H9 (cell line): ENCODE results near the gene CD52. TPM values are rescaled to one million over a fixed set of nuclear protein-coding genes. Genes with fewer than 3 reads are reported as not detected.
A peak's percentile ranks its signal among the peaks of the same experiment; 100 is the strongest.
"Not testable (repeated sequence)": the region's sequence is repeated elsewhere in the genome, so short reads cannot be mapped to it uniquely, and the experiment has no call there.

Source experiments
- DNase-seq: peaks from one replicate; pipeline ENCODE4 v3.0.0-alpha.2; 2017
- H2AFZ ChIP-seq: one replicate; pipeline ENCODE4 v1.6.1; 2013; ENCODE audit warnings: mild to moderate bottlenecking, low read length, control low read depth, moderate library complexity
- H2AK5ac ChIP-seq: 2 replicates; pipeline ENCODE4 v1.6.1; 2013; ENCODE audit warnings: low read length, control low read depth, mixed read lengths; ENCODE audit not compliant: insufficient read length
- H2BK120ac ChIP-seq: one replicate; pipeline ENCODE4 v1.6.1; 2013; ENCODE audit warnings: low read depth, mild to moderate bottlenecking, low read length, control low read depth, inconsistent platforms; ENCODE audit not compliant: poor library complexity, severe bottlenecking
- H2BK12ac ChIP-seq: 2 replicates; pipeline ENCODE4 v1.6.1; 2013; ENCODE audit warnings: low read length, control low read depth, mixed read lengths, low read depth; ENCODE audit not compliant: insufficient read length
- H2BK15ac ChIP-seq: 2 replicates; pipeline ENCODE4 v1.6.1; 2013; ENCODE audit warnings: low read depth, low read length, control low read depth
- H2BK20ac ChIP-seq: one replicate; pipeline ENCODE4 v1.6.1; 2013; ENCODE audit warnings: low read depth, mild to moderate bottlenecking, low read length, control low read depth, inconsistent platforms; ENCODE audit not compliant: poor library complexity, severe bottlenecking
- H2BK5ac ChIP-seq: 2 replicates; pipeline ENCODE4 v1.6.1; 2013; ENCODE audit warnings: low read length, control low read depth, mixed read lengths; ENCODE audit not compliant: insufficient read length
- H3K14ac ChIP-seq: 2 replicates; pipeline ENCODE4 v1.6.1; 2013; ENCODE audit warnings: low read length, control low read depth; ENCODE audit not compliant: insufficient read depth
- H3K18ac ChIP-seq: 2 replicates; pipeline ENCODE4 v1.6.1; 2013; ENCODE audit warnings: low read depth, mild to moderate bottlenecking, mixed read lengths, low read length, control low read depth; ENCODE audit not compliant: insufficient read length
- H3K23ac ChIP-seq: 2 replicates; pipeline ENCODE4 v1.6.1; 2013; ENCODE audit warnings: low read length, control low read depth, mixed read lengths, low read depth; ENCODE audit not compliant: insufficient read length
- H3K23me2 ChIP-seq: 2 replicates; pipeline ENCODE4 v1.6.1; 2013; ENCODE audit warnings: low read depth, mild to moderate bottlenecking, mixed read lengths, low read length, control low read depth; ENCODE audit not compliant: insufficient read length, poor library complexity, severe bottlenecking
- H3K27ac ChIP-seq: 2 replicates; pipeline ENCODE4 v1.5.1; 2013; ENCODE audit warnings: low read length, control low read depth, mixed read lengths, low read depth; ENCODE audit not compliant: insufficient read length
- H3K27me3 ChIP-seq: 2 replicates; pipeline ENCODE4 v1.6.1; 2013; ENCODE audit warnings: low read length, control low read depth, inconsistent platforms; ENCODE audit not compliant: insufficient read depth
- H3K4ac ChIP-seq: 2 replicates; pipeline ENCODE4 v1.6.1; 2013; ENCODE audit warnings: low read depth, mild to moderate bottlenecking, control low read depth, inconsistent platforms, low read length, moderate library complexity
- H3K4me1 ChIP-seq: 2 replicates; pipeline ENCODE4 v1.6.1; 2013; ENCODE audit warnings: low read length, control low read depth, inconsistent platforms; ENCODE audit not compliant: insufficient read depth
- H3K4me2 ChIP-seq: 2 replicates; pipeline ENCODE4 v1.6.1; 2013; ENCODE audit warnings: low read length, control low read depth, mixed read lengths; ENCODE audit not compliant: insufficient read length, insufficient read depth
- H3K56ac ChIP-seq: 2 replicates; pipeline ENCODE4 v1.6.1; 2013; ENCODE audit warnings: low read depth, mild to moderate bottlenecking, mixed read lengths, low read length, control low read depth; ENCODE audit not compliant: insufficient read length
- H3K79me1 ChIP-seq: 2 replicates; pipeline ENCODE4 v1.6.1; 2013; ENCODE audit warnings: low read depth, mild to moderate bottlenecking, moderate library complexity, low read length, control low read depth, inconsistent platforms; ENCODE audit not compliant: insufficient read depth, poor library complexity, severe bottlenecking
- H3K79me2 ChIP-seq: 2 replicates; pipeline ENCODE4 v1.6.1; 2013; ENCODE audit warnings: low read length, control low read depth, inconsistent platforms; ENCODE audit not compliant: insufficient read depth
- H3K9ac ChIP-seq: 2 replicates; pipeline ENCODE4 v1.6.1; 2013; ENCODE audit warnings: low read length, control low read depth, mixed read lengths; ENCODE audit not compliant: insufficient read length; ENCODE audit errors: extremely low read depth
- H3K9me3 ChIP-seq: one replicate; pipeline ENCODE4 v1.6.1; 2013; ENCODE audit warnings: low read depth, low read length, inconsistent platforms; ENCODE audit not compliant: control insufficient read depth
- H3T11ph ChIP-seq: one replicate; pipeline ENCODE4 v1.6.1; 2013; ENCODE audit warnings: mild to moderate bottlenecking, low read length, control low read depth, inconsistent platforms
- H4K20me1 ChIP-seq: one replicate; pipeline ENCODE4 v1.6.1; 2013; ENCODE audit not compliant: control insufficient read depth, insufficient read length, insufficient read depth
- H4K5ac ChIP-seq: 2 replicates; pipeline ENCODE4 v1.6.1; 2013; ENCODE audit warnings: low read depth, mild to moderate bottlenecking, mixed read lengths, low read length, control low read depth; ENCODE audit not compliant: insufficient read length
- H4K8ac ChIP-seq: replicated peaks from 2 replicates; pipeline ENCODE4 v1.6.1; 2013; ENCODE audit warnings: low read length, control low read depth, mixed read lengths, low read depth; ENCODE audit not compliant: insufficient read length
- H4K91ac ChIP-seq: 2 replicates; pipeline ENCODE4 v1.6.1; 2013; ENCODE audit warnings: low read depth, mild to moderate bottlenecking, moderate library complexity, mixed read lengths, low read length, control low read depth; ENCODE audit not compliant: insufficient read length
- H3K27ac Mint-ChIP-seq, 3 experiments: 2 replicates in 2 of 3; 3 replicates in 1 of 3; pipeline ENCODE4 v1.8.0; 2020 to 2021; ENCODE audit warnings: mixed read lengths in 3 of 3, mild to moderate bottlenecking in 1 of 3, moderate library complexity in 1 of 3
- H3K27me3 Mint-ChIP-seq: 2 replicates; pipeline ENCODE4 v1.8.0; 2021; ENCODE audit warnings: low read depth, mild to moderate bottlenecking, moderate library complexity, mixed read lengths
- H3K36me3 Mint-ChIP-seq, 3 experiments: 2 replicates in 2 of 3; 3 replicates in 1 of 3; pipeline ENCODE4 v1.8.0; 2020 to 2021; ENCODE audit warnings: low read depth in 3 of 3, mixed read lengths in 3 of 3; ENCODE audit not compliant: insufficient read depth in 1 of 3
- H3K4me1 Mint-ChIP-seq, 2 experiments: 2 replicates each; pipeline ENCODE4 v1.8.0; 2020; ENCODE audit warnings: mixed read lengths in 2 of 2
- H3K4me3 Mint-ChIP-seq, 2 experiments: 2 replicates in 1 of 2; 3 replicates in 1 of 2; pipeline ENCODE4 v1.8.0; 2020 to 2021; ENCODE audit warnings: mild to moderate bottlenecking in 2 of 2, mixed read lengths in 2 of 2, moderate library complexity in 1 of 2
- H3K9me3 Mint-ChIP-seq, 2 experiments: 2 replicates in 1 of 2; 3 replicates in 1 of 2; pipeline ENCODE4 v1.8.0; 2020; ENCODE audit warnings: mild to moderate bottlenecking in 2 of 2, mixed read lengths in 2 of 2, moderate library complexity in 1 of 2
- WGBS: extraction: QIAGEN DNeasy Blood & Tissue Kit; methylation state at CpG from one replicate; pipeline ENCODE4 v1.1.7; 2013; ENCODE audit warnings: missing lambda C conversion rate, low lambda C conversion rate, mixed read lengths; ENCODE audit not compliant: insufficient read length; ENCODE audit errors: extremely low coverage; 5-methylcytosine and 5-hydroxymethylcytosine counted together
- total RNA-seq: library from RNA; stranded (reverse); gene quantifications from 2 replicates; pipeline ENCODE4 v1.2.1, GENCODE V29; 2021
- TF ChIP-seq, protein P1 (sequence below): fragments of 200-600 bp; sonication (generic); conservative IDR thresholded peaks from 3 replicates; pipeline ENCODE4 v1.8.0; 2021; ENCODE audit warnings: antibody characterized with exemption, mild to moderate bottlenecking

Gene CD52
- total RNA-seq, 1 experiment from 2014 or later = 4.1 TPM

DNA sequence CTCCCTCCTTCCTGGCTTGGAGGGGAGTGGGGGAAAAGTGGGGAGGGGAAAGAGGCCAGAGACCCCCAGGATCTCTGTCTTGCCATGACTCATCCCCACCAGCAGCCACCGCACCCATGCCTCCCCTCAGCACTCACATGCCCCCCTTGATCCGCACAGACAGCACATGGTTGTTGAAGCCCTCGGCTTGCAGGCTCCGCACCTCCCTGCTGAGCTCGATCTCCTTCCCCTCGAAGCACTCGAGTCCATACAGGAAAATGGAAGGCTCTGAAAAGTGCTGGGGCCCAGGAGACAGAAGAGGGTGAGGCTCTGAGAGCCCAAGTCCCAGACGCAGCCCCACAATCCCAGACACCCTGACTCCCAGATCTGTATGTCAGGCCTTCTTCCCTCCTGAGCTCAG is 10.8 kb downstream of the CD52 start:
- no peak overlapping the region for H2BK15ac ChIP-seq
- H3K56ac ChIP-seq = no peak overlapping the region
- H4K91ac ChIP-seq = no peak overlapping the region
- no peak overlapping the region for H3T11ph ChIP-seq
- H3K4ac ChIP-seq = no peak overlapping the region
- no peak overlapping the region for H3K23ac ChIP-seq
- H3K4me2 ChIP-seq = no peak overlapping the region
- no peaks in the 10 kb centered on the region for H3K23me2 ChIP-seq
- H2BK120ac ChIP-seq = no peak overlapping the region
- H2BK20ac ChIP-seq = no peak overlapping the region
- WGBS = no CpG with 5 or more reads among the region's 8 CpGs
- no peak for DNase-seq
- H3K27me3 Mint-ChIP-seq = no peaks in the 10 kb centered on the region
- no peak overlapping the region for H2BK5ac ChIP-seq
- no peak overlapping the region for H3K18ac ChIP-seq
- H2AK5ac ChIP-seq = no peak overlapping the region
- H3K79me1 ChIP-seq = no peaks in the 10 kb centered on the region
- H3K4me1 ChIP-seq = no peaks in the 10 kb centered on the region
- no peak overlapping the region for H3K4me3 Mint-ChIP-seq
- no peak overlapping the region for H3K27ac ChIP-seq
- no peaks in the 10 kb centered on the region for H3K79me2 ChIP-seq
- H3K27me3 ChIP-seq = no peaks in the 10 kb centered on the region
- no peak overlapping the region for H4K5ac ChIP-seq
- H3K14ac ChIP-seq = no peak overlapping the region
- peaks cover 0 to 6% of the 10 kb centered on the region in 2 experiments; a peak in 1 of 4 replicates for H3K4me1 Mint-ChIP-seq
- peak overlapping the region in 2 of 3 experiments; percentile 35 to 90; a peak in 2 of 7 replicates for H3K27ac Mint-ChIP-seq
- H2AFZ ChIP-seq = no peak overlapping the region
- no peaks in the 10 kb centered on the region for H4K20me1 ChIP-seq
- H4K8ac ChIP-seq = no peak overlapping the region
- TF ChIP-seq, protein P1, sequence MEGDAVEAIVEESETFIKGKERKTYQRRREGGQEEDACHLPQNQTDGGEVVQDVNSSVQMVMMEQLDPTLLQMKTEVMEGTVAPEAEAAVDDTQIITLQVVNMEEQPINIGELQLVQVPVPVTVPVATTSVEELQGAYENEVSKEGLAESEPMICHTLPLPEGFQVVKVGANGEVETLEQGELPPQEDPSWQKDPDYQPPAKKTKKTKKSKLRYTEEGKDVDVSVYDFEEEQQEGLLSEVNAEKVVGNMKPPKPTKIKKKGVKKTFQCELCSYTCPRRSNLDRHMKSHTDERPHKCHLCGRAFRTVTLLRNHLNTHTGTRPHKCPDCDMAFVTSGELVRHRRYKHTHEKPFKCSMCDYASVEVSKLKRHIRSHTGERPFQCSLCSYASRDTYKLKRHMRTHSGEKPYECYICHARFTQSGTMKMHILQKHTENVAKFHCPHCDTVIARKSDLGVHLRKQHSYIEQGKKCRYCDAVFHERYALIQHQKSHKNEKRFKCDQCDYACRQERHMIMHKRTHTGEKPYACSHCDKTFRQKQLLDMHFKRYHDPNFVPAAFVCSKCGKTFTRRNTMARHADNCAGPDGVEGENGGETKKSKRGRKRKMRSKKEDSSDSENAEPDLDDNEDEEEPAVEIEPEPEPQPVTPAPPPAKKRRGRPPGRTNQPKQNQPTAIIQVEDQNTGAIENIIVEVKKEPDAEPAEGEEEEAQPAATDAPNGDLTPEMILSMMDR = no peak
- H3K9me3 Mint-ChIP-seq = no peaks in the 10 kb centered on the region
- H3K36me3 Mint-ChIP-seq = peaks cover 8 to 39% (median 33%) of the 10 kb centered on the region in 3 experiments; a peak in 6 of 7 replicates
- no peaks in the 10 kb centered on the region for H3K9me3 ChIP-seq
- H3K9ac ChIP-seq = no peak overlapping the region
- H2BK12ac ChIP-seq = no peak overlapping the region

DNA sequence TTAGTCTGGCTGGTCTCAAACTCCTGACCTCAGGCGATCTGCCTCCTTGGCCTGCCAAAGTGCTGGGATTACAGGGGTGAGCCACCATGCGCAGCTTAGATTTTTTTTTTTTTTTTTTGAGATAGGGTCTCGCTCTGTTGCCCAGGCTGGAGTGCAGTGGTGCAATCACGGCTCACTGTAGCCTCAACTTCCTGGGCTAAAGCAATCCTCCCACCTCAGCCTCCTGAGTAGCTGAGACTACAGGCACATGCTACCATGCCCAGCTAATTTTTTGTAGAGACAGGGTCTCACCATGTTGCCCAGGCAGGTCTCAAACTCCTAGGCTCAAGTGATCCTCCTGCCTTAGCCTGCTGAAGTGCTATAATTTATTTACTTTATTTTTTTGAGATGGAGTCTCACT is 11.6 kb downstream of the CD52 start:
- no CpG with 5 or more reads among the region's 4 CpGs for WGBS
- not testable (repeated sequence) for H3T11ph ChIP-seq, H4K5ac ChIP-seq, H2BK120ac ChIP-seq, H4K8ac ChIP-seq, H3K4me1 ChIP-seq, H3K4ac ChIP-seq, H2BK20ac ChIP-seq, H3K27ac ChIP-seq, H3K14ac ChIP-seq, H3K27me3 Mint-ChIP-seq, H3K79me1 ChIP-seq, H3K27ac Mint-ChIP-seq, H2BK15ac ChIP-seq, H3K18ac ChIP-seq, H4K91ac ChIP-seq, H4K20me1 ChIP-seq, H2BK12ac ChIP-seq, DNase-seq, H3K9me3 ChIP-seq, H3K79me2 ChIP-seq, H3K9me3 Mint-ChIP-seq, H3K56ac ChIP-seq, H3K4me3 Mint-ChIP-seq, H2AK5ac ChIP-seq, H3K23ac ChIP-seq, H3K27me3 ChIP-seq, H3K4me1 Mint-ChIP-seq, H3K23me2 ChIP-seq, H3K4me2 ChIP-seq, H2BK5ac ChIP-seq, H2AFZ ChIP-seq, H3K9ac ChIP-seq
- peaks cover 6 to 31% (median 30%) of the 10 kb centered on the region in 3 experiments; a peak in 6 of 7 replicates for H3K36me3 Mint-ChIP-seq
